Ovary (tissue), 3 donors: ENCODE data around the gene TOMM22.

Experiments
- CTCF ChIP-seq, 3 donors: fragments of 450-650 bp in 2 of 3; fragments of 200-600 bp in 1 of 3; IDR thresholded peaks; one replicate each; pipeline versions ENCODE4 v1.5.1 to v1.8.0; 2016 to 2022; ENCODE audit warnings: antibody characterized with exemption in 3 of 3, mild to moderate bottlenecking in 1 of 3
- EP300 ChIP-seq: sonication (generic); formaldehyde crosslinking; IDR thresholded peaks from one replicate; pipeline ENCODE4 v1.6.1; 2017; ENCODE audit warnings: antibody characterized with exemption
- POLR2A ChIP-seq: fragments of 450-650 bp; IDR thresholded peaks from one replicate; pipeline ENCODE4 v1.6.1; 2017; ENCODE audit warnings: antibody characterized with exemption, mild to moderate bottlenecking, moderate library complexity
- donor health status: DM: no; HTN: no; CAD: no.

- TF ChIP-seq EP300 (no peak), CTCF (IDR thresholded peaks at IDR 0.05) (no peak), POLR2A (no peak)
Observed at GRCh38 chr22:38719196-38719595, 37.4 kb downstream of the TOMM22 start.
